ENCODE results near the gene GSTCD.

GSTCD gene

GRCh38 chr4:105708181-105709080 is at the start of gene GSTCD, which contains the start of gene INTS12:
Gene GSTCD (plus strand): TSS chr4:105708784. CDS start chr4:105717614, 8,830 bp downstream.
Gene INTS12 (minus strand): TSS chr4:105708689. CDS start chr4:105700005, 8,684 bp downstream.
- H3K9me3 ChIP-seq (ENCODE audit: insufficient read depth, low read length, severe bottlenecking) = no peaks in the 10 kb centered on the region
- peak within 1 kb of the TSS; percentile 87 to 97 for H3K4me3 ChIP-seq (ENCODE audit: low read depth in 1 of 2, low read length in 2 of 2)
- peak within 1 kb of the TSS; percentile 82 for H3K27ac ChIP-seq (ENCODE audit: low read length)
- peak within 1 kb of the TSS; percentile 97 for H2AFZ ChIP-seq (ENCODE audit: low read depth, low read length)
- H3K9ac ChIP-seq (ENCODE audit: low read depth, low read length) = peak within 1 kb of the TSS; percentile 76
- peaks cover 96% of the 10 kb centered on the region for H3K79me2 ChIP-seq (ENCODE audit: insufficient read depth, low read length)
- H3K4me2 ChIP-seq (ENCODE audit: insufficient read depth, low read length) = peak within 1 kb of the TSS; percentile 94
- TF ChIP-seq CTCF (IDR thresholded peaks at IDR 0.05; ENCODE audit: borderline replicate concordance, extremely low read depth, low read length, poor library complexity, severe bottlenecking) (no peak), EZH2 (IDR thresholded peaks at IDR 0.05; ENCODE audit: borderline replicate concordance, low read depth, low read length, severe bottlenecking) (no peak)
- no peaks in the 10 kb centered on the region for H3K27me3 ChIP-seq (ENCODE audit: insufficient read depth, low read length, poor library complexity)
- peaks cover 3% of the 10 kb centered on the region; the same call in 1 of the 2 replicates for H3K36me3 ChIP-seq (ENCODE audit: insufficient read depth, low read length)
- peak; percentile 89 for ATAC-seq (ENCODE audit: insufficient read depth, low read depth)
- peaks cover 10% of the 10 kb centered on the region; the same call in 1 of the 2 replicates for H4K20me1 ChIP-seq (ENCODE audit: insufficient read depth, low read length)
- peaks cover 44% of the 10 kb centered on the region for H3K4me1 ChIP-seq (ENCODE audit: insufficient read depth, low read length)
- peak; percentile 91 for DNase-seq

- H4K20me1 ChIP-seq (ENCODE audit: insufficient read depth, low read length) = no peaks in the 10 kb centered on the region
- H3K27me3 ChIP-seq (ENCODE audit: insufficient read depth, low read length, poor library complexity) = no peaks in the 10 kb centered on the region
- H3K36me3 ChIP-seq (ENCODE audit: insufficient read depth, low read length) = no peaks in the 10 kb centered on the region
- H2AFZ ChIP-seq (ENCODE audit: low read depth, low read length) = no peak overlapping the region
- no peak overlapping the region for H3K9ac ChIP-seq (ENCODE audit: low read depth, low read length)
- H3K4me2 ChIP-seq (ENCODE audit: insufficient read depth, low read length) = no peak overlapping the region
- no peak overlapping the region for H3K27ac ChIP-seq (ENCODE audit: low read length)
- no peak for ATAC-seq (ENCODE audit: insufficient read depth, low read depth)
- H3K9me3 ChIP-seq (ENCODE audit: insufficient read depth, low read length, severe bottlenecking) = no peaks in the 10 kb centered on the region
- H3K4me1 ChIP-seq (ENCODE audit: insufficient read depth, low read length) = no peaks in the 10 kb centered on the region
- no peaks in the 10 kb centered on the region for H3K79me2 ChIP-seq (ENCODE audit: insufficient read depth, low read length)
- H3K4me3 ChIP-seq (ENCODE audit: low read depth in 1 of 2, low read length in 2 of 2) = no peak overlapping the region
- DNase-seq = no peak
- TF ChIP-seq EZH2 (IDR thresholded peaks at IDR 0.05; ENCODE audit: borderline replicate concordance, low read depth, low read length, severe bottlenecking) (no peak), CTCF (IDR thresholded peaks at IDR 0.05; ENCODE audit: borderline replicate concordance, extremely low read depth, low read length, poor library complexity, severe bottlenecking) (no peak)
These were observed 49.4 kb upstream of the GSTCD start for GRCh38 chr4:105659190-105659589.

GRCh38 chr4:105661028-105661427 is 47.6 kb upstream of the GSTCD start:
- ATAC-seq (ENCODE audit: insufficient read depth, low read depth) = no peak
- Histone ChIP-seq H3K27me3 (ENCODE audit: insufficient read depth, low read length, poor library complexity) (no peaks in the 10 kb centered on the region), H3K4me1 (ENCODE audit: insufficient read depth, low read length) (no peaks in the 10 kb centered on the region), H3K27ac (ENCODE audit: low read length) (no peak overlapping the region), H2AFZ (ENCODE audit: low read depth, low read length) (no peak overlapping the region), H3K9me3 (ENCODE audit: insufficient read depth, low read length, severe bottlenecking) (no peaks in the 10 kb centered on the region), H3K4me3 (ENCODE audit: low read depth in 1 of 2, low read length in 2 of 2) (no peak overlapping the region), H3K4me2 (ENCODE audit: insufficient read depth, low read length) (no peak overlapping the region), H3K36me3 (ENCODE audit: insufficient read depth, low read length) (no peaks in the 10 kb centered on the region), H3K9ac (ENCODE audit: low read depth, low read length) (no peak overlapping the region), H3K79me2 (ENCODE audit: insufficient read depth, low read length) (no peaks in the 10 kb centered on the region), H4K20me1 (ENCODE audit: insufficient read depth, low read length) (no peaks in the 10 kb centered on the region)
- DNase-seq = no peak
- no peak for TF ChIP-seq EZH2 (IDR thresholded peaks at IDR 0.05; ENCODE audit: borderline replicate concordance, low read depth, low read length, severe bottlenecking)
- no peak for TF ChIP-seq CTCF (IDR thresholded peaks at IDR 0.05; ENCODE audit: borderline replicate concordance, extremely low read depth, low read length, poor library complexity, severe bottlenecking)
